Measurements from ENCODE around the gene SOBP. TPM values are rescaled to one million over a fixed set of nuclear protein-coding genes. Genes with fewer than 3 reads are reported as not detected.

Gene SOBP
- total RNA-seq, 4 donors from 2014 or later: 0.15 to 3.8 (median 1.6) TPM

DNA sequence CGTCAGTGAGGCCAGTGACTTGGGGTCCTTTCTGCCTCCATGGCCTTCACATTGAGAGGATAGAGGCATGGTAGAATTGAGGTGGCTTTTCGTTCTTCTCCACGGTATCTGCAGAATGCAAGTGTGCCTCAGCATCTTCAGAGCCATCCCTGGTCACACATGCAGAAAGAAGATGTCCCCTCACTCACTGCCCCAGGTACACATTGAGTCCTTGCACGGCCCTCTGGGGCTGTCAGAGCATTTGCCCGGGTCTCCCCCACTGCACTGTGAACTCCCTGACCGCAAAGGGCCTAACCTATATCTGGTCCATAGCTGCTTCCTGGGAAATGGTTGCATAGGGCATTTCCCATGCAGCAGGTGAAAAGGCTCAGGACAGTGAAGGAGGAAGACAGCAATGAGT, 218.5 kb downstream of the SOBP start:
- Histone ChIP-seq H3K9me3 (no peaks in the 10 kb centered on the region), H3K4me3 (no peak overlapping the region), H3K4me1 (peaks cover 9 to 24% (median 11%) of the 10 kb centered on the region in 3 donors), H3K36me3 (no peaks in the 10 kb centered on the region), H3K27ac (no peak overlapping the region), H3K27me3 (peaks cover 0 to 60% (median 0%) of the 10 kb centered on the region in 4 donors)
- 63 to 76% methylated on average over 3 to 5 of the region's 6 CpGs for whole genome bisulfite sequencing, 2 donors
- intact Hi-C loops (cut with DNase I): no loop called here
- no peak for DNase-seq
- TF ChIP-seq, protein P1, sequence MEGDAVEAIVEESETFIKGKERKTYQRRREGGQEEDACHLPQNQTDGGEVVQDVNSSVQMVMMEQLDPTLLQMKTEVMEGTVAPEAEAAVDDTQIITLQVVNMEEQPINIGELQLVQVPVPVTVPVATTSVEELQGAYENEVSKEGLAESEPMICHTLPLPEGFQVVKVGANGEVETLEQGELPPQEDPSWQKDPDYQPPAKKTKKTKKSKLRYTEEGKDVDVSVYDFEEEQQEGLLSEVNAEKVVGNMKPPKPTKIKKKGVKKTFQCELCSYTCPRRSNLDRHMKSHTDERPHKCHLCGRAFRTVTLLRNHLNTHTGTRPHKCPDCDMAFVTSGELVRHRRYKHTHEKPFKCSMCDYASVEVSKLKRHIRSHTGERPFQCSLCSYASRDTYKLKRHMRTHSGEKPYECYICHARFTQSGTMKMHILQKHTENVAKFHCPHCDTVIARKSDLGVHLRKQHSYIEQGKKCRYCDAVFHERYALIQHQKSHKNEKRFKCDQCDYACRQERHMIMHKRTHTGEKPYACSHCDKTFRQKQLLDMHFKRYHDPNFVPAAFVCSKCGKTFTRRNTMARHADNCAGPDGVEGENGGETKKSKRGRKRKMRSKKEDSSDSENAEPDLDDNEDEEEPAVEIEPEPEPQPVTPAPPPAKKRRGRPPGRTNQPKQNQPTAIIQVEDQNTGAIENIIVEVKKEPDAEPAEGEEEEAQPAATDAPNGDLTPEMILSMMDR (IDR thresholded peaks at IDR 0.05): no peak
- no peak for TF ChIP-seq POLR2A (IDR thresholded peaks at IDR 0.05)

DNA sequence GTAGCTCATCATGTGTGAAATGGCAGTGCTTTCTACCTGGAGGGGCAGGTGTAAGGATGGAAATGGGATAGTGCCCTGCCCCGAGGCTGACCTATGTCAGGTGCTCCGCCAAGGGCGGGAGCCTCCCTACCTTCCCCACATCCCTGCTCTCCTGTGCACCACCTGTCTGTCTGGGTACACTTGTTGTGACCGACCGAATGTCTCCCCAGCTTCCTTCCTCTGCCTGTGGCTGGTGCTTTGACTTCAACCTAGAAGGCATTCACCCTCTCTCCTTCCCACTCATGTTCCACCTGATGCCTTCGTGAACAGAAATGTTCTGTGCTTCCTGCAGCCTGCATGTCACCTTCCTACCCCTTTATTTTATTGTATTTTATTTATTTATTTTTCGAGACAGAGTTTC, 219.4 kb downstream of the SOBP start:
- intact Hi-C loops (cut with DNase I): no loop called here
- WGBS, 2 donors: 75 to 87% methylated on average over 7 of the region's 7 CpGs
- no peak for DNase-seq
- TF ChIP-seq, protein P1 (IDR thresholded peaks at IDR 0.05): no peak
- TF ChIP-seq POLR2A (IDR thresholded peaks at IDR 0.05): no peak
- H3K27me3 ChIP-seq: peaks cover 0 to 63% (median 0%) of the 10 kb centered on the region in 4 donors
- no peak overlapping the region for H3K4me3 ChIP-seq
- no peaks in the 10 kb centered on the region for H3K9me3 ChIP-seq
- H3K27ac ChIP-seq: no peak overlapping the region
- no peaks in the 10 kb centered on the region for H3K36me3 ChIP-seq
- H3K4me1 ChIP-seq: peaks cover 11 to 33% (median 12%) of the 10 kb centered on the region in 3 donors

Other genes with a start within 250 kb of the SOBP start
- 10 to 100 TPM in 3 of 4 donors, 1 to 10 TPM in 1; 7.0 to 15.9 (median 12.3) TPM for gene PDSS2, start 30.6 kb upstream of the SOBP start, total RNA-seq

All from esophagus squamous epithelium (tissue), 5 donors.